Activated CD4-positive, CD25-positive, alpha-beta regulatory T cell treated with anti-CD3 and anti-CD28 coated beads, Interleukin-2, amount 50 U/mL, for 16 hours (primary cell): ENCODE measurements around the gene PPP1R1A.

Source experiments
- DNase-seq: peaks from one replicate; pipeline ENCODE4 v3.0.0-alpha.2; 2020; ENCODE audit warnings: low read depth, low spot score

PPP1R1A gene

GRCh38 chr12:54571193-54572188, 17.0 kb downstream of the PPP1R1A start:
- DNase-seq = no peak

GRCh38 chr12:54569995-54570528, 18.4 kb downstream of the PPP1R1A start:
- no peak for DNase-seq

- DNase-seq = no peak
These were observed 19.4 kb downstream of the PPP1R1A start for GRCh38 chr12:54569072-54569471.

- no peak for DNase-seq
These were observed 21.7 kb downstream of the PPP1R1A start for GRCh38 chr12:54566792-54567191.

- DNase-seq = no peak
These were observed 22.4 kb downstream of the PPP1R1A start for GRCh38 chr12:54565986-54566544.

- DNase-seq = no peak
These were observed 23.0 kb downstream of the PPP1R1A start for GRCh38 chr12:54565310-54565985.

GRCh38 chr12:54564768-54565167, 23.7 kb downstream of the PPP1R1A start:
- DNase-seq = no peak

GRCh38 chr12:54563787-54564186, 24.7 kb downstream of the PPP1R1A start:
- no peak for DNase-seq

GRCh38 chr12:54562750-54563356, 25.6 kb downstream of the PPP1R1A start:
- no peak for DNase-seq

GRCh38 chr12:54561164-54561563, 27.3 kb downstream of the PPP1R1A start:
- DNase-seq = no peak

- DNase-seq = peak; percentile 71
These were observed 28.0 kb downstream of the PPP1R1A start for GRCh38 chr12:54560374-54560858.

GRCh38 chr12:54558759-54559158, 29.7 kb downstream of the PPP1R1A start:
- no peak for DNase-seq

- DNase-seq = no peak
These were observed 30.1 kb downstream of the PPP1R1A start for GRCh38 chr12:54558311-54558710.

GRCh38 chr12:54555670-54556257, 32.7 kb downstream of the PPP1R1A start:
- DNase-seq = no peak

GRCh38 chr12:54549774-54550451, 38.5 kb downstream of the PPP1R1A start:
- no peak for DNase-seq

GRCh38 chr12:54546511-54546910, 41.9 kb downstream of the PPP1R1A start:
- no peak for DNase-seq

GRCh38 chr12:54544743-54545142, 43.7 kb downstream of the PPP1R1A start:
- no peak for DNase-seq

GRCh38 chr12:54543526-54543925, 44.9 kb downstream of the PPP1R1A start:
- no peak for DNase-seq

GRCh38 chr12:54541751-54542290, 46.6 kb downstream of the PPP1R1A start:
- DNase-seq = no peak

- no peak for DNase-seq
These were observed 50.2 kb downstream of the PPP1R1A start for GRCh38 chr12:54538136-54538700.
